Naive B cell (primary cell): Measurements from ENCODE around the gene FGF19. TPM values are rescaled to one million over a fixed set of nuclear protein-coding genes. Genes with fewer than 3 reads are reported as not detected.

ENCODE experiments used
- ATAC-seq, 2 donors: fragments of 150-1000 bp; cut with Tn5 transposase; 2 replicates each; pipeline ENCODE4 v1.10.0; 2021; ENCODE audit warnings: low read depth in 2 of 2, mild to moderate bottlenecking in 2 of 2, moderate library complexity in 2 of 2
- DNase-seq: peaks from one replicate; pipeline ENCODE4 v3.0.0; 2022
- H3K27ac Mint-ChIP-seq, 6 donors: one replicate each; pipeline ENCODE4 v1.8.0; 2020 to 2022; ENCODE audit warnings: mild to moderate bottlenecking in 6 of 6, mixed read lengths in 6 of 6, moderate library complexity in 5 of 6, inconsistent platforms in 2 of 6
- H3K27me3 Mint-ChIP-seq, 3 donors: one replicate each; pipeline ENCODE4 v1.8.0; 2021 to 2022; ENCODE audit warnings: mixed read lengths in 3 of 3, mild to moderate bottlenecking in 1 of 3
- H3K36me3 Mint-ChIP-seq, 2 donors: one replicate each; pipeline ENCODE4 v1.8.0; 2020 to 2022; ENCODE audit warnings: mixed read lengths in 2 of 2, inconsistent platforms in 1 of 2, mild to moderate bottlenecking in 1 of 2
- H3K4me1 Mint-ChIP-seq, 3 donors: one replicate each; pipeline ENCODE4 v1.8.0; 2020 to 2022; ENCODE audit warnings: mixed read lengths in 3 of 3, inconsistent platforms in 1 of 3, mild to moderate bottlenecking in 1 of 3, moderate library complexity in 1 of 3
- H3K4me3 Mint-ChIP-seq, 8 donors: one replicate each; pipeline ENCODE4 v1.8.0; 2020 to 2022; ENCODE audit warnings: mild to moderate bottlenecking in 8 of 8, mixed read lengths in 8 of 8, moderate library complexity in 8 of 8, inconsistent platforms in 2 of 8
- H3K9me3 Mint-ChIP-seq, 7 donors: one replicate each; pipeline ENCODE4 v1.8.0; 2020 to 2022; ENCODE audit warnings: mixed read lengths in 7 of 7, mild to moderate bottlenecking in 5 of 7, inconsistent platforms in 2 of 7, moderate library complexity in 1 of 7
- polyA plus RNA-seq, 6 donors: library from polyadenylated mRNA; unstranded; fragments of 300-500 nt; fragmentation: Illumina TruSeq; gene quantifications; one replicate each; pipeline ENCODE4 v1.2.3, GENCODE V29; 2021; ENCODE audit warnings: low read depth in 6 of 6

FGF19 gene
- polyA plus RNA-seq, 6 donors from 2014 or later: not detected

DNA sequence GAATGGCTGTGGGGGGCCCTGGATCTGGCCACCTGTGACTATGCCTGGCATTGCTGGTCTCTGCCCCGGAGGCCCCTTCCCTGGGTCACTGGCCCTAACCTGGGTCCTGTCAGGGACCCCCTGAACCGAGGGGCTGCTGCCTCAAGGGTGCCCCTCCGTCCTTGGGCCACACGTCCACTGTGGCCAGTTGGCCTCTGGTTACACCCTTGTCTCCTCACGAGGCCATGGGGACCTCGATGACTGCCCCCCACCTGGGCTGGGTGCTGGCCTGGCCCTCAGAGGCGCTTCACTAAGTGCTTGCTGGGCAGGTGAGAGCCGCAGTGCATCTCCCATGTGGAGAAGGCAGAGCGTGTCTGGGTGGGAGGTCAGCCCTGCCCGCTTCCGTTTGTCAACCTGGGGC, 27.3 kb upstream of the FGF19 start:
- Mint-ChIP-seq H3K27ac (no peak overlapping the region), H3K4me3 (no peak overlapping the region), H3K36me3 (peaks cover 0 to 10% of the 10 kb centered on the region in 2 donors), H3K4me1 (no peaks in the 10 kb centered on the region), H3K9me3 (peaks cover 8 to 20% (median 14%) of the 10 kb centered on the region in 7 donors), H3K27me3 (peaks cover 15 to 70% (median 62%) of the 10 kb centered on the region in 3 donors)
- ATAC-seq: no peak
- DNase-seq: no peak

DNA sequence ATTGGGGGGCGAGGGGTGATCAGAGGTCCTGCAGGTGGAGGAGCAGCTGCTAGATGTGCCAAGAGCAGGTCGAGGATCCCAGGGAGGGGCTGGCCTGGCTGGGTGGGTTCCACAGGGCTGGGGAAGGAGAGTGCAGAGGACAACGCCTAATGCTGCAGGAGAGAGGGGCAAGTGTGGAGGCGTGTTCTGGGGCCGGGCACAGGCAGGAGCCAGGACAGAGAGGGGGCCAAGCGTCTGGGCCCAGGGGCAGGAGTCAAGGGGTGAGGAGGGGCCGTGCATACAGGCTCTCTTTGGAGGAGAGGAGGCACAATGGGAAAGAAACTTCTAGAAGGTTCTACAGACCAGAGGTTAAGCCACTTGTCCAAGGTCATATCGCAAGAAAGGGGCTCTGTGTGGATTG, 26.7 kb upstream of the FGF19 start:
- DNase-seq (no peak), ATAC-seq (no peak)
- Mint-ChIP-seq H3K9me3 (peaks cover 8 to 20% (median 13%) of the 10 kb centered on the region in 7 donors), H3K36me3 (peaks cover 0 to 10% of the 10 kb centered on the region in 2 donors), H3K4me1 (no peaks in the 10 kb centered on the region), H3K4me3 (no peak overlapping the region), H3K27me3 (peaks cover 19 to 74% (median 66%) of the 10 kb centered on the region in 3 donors), H3K27ac (no peak overlapping the region)

DNA sequence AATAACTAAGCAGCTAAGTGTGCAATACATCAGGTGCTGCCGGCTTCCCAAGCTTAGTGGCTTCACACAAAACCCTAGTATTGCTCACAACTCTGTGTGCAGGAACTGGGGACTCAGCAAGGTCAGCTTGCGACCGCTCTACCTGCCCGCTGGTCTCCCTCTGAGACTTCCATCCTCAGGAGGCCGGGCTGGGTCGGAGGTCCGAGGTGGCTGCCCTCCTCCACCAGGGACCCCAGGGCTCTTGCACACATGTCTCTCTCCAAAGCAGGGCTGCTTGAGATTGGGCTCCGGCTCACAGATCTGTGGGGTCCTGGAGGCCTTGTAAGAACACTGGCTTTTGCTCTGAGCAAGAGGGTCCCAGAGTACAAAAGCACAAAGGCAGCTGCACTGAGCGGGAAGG, 25.4 kb upstream of the FGF19 start:
- H3K27me3 Mint-ChIP-seq: peaks cover 29 to 84% (median 74%) of the 10 kb centered on the region in 3 donors
- H3K36me3 Mint-ChIP-seq: peaks cover 0 to 10% of the 10 kb centered on the region in 2 donors
- H3K9me3 Mint-ChIP-seq: peaks cover under 1 to 15% (median 7%) of the 10 kb centered on the region in 7 donors
- DNase-seq: no peak
- no peak overlapping the region for H3K4me3 Mint-ChIP-seq
- ATAC-seq: no peak
- no peaks in the 10 kb centered on the region for H3K4me1 Mint-ChIP-seq
- H3K27ac Mint-ChIP-seq: no peak overlapping the region

DNA sequence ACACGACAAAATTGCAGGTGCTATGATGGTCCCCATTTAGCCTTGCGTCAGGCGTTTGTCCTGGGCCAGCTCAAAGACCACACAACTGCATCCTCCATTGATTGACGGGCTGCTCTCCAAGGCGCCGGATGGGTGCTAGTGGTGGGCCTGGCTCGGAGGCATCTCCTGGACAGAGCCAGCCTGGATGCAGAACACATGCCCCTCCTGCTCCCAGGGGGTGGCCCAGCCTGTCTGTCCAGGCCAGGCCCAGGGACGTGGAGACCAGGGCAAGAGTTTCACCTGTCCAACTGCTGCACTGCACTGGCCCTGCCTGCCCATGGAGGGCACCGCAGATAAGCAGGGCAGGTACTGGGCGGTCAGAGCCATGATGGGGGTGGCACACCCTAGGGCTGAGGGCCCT, 23.4 kb upstream of the FGF19 start:
- ATAC-seq: no peak
- no peak for DNase-seq
- Mint-ChIP-seq H3K4me1 (no peaks in the 10 kb centered on the region), H3K36me3 (peaks cover 0 to 10% of the 10 kb centered on the region in 2 donors), H3K9me3 (peaks cover 0 to 6% (median 0%) of the 10 kb centered on the region in 7 donors), H3K27me3 (peaks cover 40 to 83% (median 81%) of the 10 kb centered on the region in 3 donors), H3K27ac (no peak overlapping the region), H3K4me3 (no peak overlapping the region)

DNA sequence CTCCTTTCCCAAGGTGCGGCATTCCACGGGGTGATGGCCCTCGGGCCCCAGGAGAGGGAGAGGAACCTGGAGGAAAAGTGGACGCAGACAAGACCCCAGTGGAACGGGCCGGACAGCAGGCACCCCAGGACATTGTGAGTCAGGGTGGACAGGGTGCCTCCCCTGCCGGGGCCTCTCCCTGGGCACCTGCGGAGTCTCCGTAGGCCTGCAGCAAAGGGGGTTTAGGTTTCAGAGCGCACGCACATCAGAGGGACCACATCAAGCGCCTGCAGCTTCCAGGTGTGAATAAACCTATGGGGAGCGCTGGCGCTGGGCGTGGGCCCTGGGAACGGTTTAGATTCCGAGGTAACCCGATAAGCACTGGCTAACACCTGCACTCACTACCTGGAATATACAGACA, 22.7 kb upstream of the FGF19 start:
- Mint-ChIP-seq H3K4me3 (no peak overlapping the region), H3K4me1 (no peaks in the 10 kb centered on the region), H3K9me3 (peaks cover 0 to 6% (median 0%) of the 10 kb centered on the region in 7 donors), H3K27ac (no peak overlapping the region), H3K27me3 (peaks cover 46 to 83% (median 81%) of the 10 kb centered on the region in 3 donors), H3K36me3 (peaks cover 0 to 10% of the 10 kb centered on the region in 2 donors)
- DNase-seq (no peak), ATAC-seq (no peak)

DNA sequence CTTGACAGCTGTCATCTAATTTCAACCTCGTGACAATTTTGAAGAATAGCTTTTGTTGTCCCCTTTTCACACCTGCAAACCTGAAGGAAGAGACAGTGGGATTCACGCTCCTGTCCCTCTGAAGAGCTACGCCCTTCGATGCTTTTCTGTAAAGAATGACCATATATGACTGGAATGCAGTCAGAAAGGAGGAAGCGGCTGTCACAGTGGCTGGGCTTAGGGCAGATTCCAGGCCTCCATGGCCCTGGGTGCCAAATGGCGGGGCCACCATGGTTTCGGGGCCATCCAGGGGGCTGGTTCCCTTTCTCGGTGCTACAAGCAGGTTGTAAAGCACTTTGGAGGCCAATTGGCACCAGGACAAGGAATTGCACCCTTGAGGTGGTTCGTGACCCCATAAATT, 22.2 kb upstream of the FGF19 start:
- peak overlapping the region in 1 of 8 donors; percentile 56 for H3K4me3 Mint-ChIP-seq
- no peak for ATAC-seq
- peaks cover 49 to 85% (median 82%) of the 10 kb centered on the region in 3 donors for H3K27me3 Mint-ChIP-seq
- H3K27ac Mint-ChIP-seq: no peak overlapping the region
- no peak for DNase-seq
- H3K9me3 Mint-ChIP-seq: peaks cover 0 to 6% (median 0%) of the 10 kb centered on the region in 7 donors
- no peaks in the 10 kb centered on the region for H3K4me1 Mint-ChIP-seq
- peaks cover 0 to 10% of the 10 kb centered on the region in 2 donors for H3K36me3 Mint-ChIP-seq

DNA sequence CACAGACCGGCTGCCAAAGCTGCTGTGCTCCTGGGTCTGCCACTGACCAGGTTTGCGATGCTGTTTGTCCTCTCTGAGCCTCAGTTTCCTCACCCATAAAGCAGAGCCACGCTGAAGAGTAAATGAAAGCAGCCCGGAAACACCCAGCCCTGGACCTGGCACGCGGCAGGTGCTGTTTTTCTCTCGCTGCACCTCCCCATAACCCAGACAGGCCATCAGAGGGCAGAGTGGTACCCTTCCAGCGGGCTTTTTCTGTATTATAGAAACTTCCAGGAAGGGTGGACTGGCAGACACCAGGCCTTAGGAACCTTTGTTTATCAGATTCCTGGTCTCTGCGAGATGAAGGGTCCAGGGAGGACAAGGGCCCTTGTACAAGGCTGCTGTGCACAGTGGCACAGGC, 17.9 kb upstream of the FGF19 start:
- H3K4me3 Mint-ChIP-seq: no peak overlapping the region
- H3K27ac Mint-ChIP-seq: no peak overlapping the region
- ATAC-seq: no peak
- peaks cover 58 to 84% (median 75%) of the 10 kb centered on the region in 3 donors for H3K27me3 Mint-ChIP-seq
- peaks cover 0 to 9% (median 0%) of the 10 kb centered on the region in 7 donors for H3K9me3 Mint-ChIP-seq
- no peaks in the 10 kb centered on the region for H3K36me3 Mint-ChIP-seq
- peaks cover 0 to 8% (median 4%) of the 10 kb centered on the region in 3 donors for H3K4me1 Mint-ChIP-seq
- no peak for DNase-seq

DNA sequence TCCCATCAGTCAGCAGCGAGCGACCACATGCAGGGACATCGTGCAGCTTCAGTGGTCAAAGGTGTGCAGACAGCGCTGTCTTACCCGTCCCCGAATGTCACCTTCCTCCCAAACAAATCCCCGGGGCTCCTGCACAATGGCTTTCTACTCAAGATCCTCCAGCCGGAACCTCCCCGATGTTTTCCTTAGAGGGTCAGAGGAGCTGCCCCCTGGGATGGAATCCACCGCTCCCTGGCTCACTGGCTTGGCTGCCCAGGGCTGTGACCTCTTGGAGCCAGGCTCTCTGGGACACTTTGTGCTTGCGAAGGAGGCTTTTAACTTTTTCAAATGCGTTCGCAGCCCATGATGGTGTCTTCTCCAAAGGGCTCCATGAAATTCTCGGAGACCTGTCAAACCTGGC, 17.3 kb upstream of the FGF19 start:
- peaks cover 0 to 9% (median 0%) of the 10 kb centered on the region in 7 donors for H3K9me3 Mint-ChIP-seq
- ATAC-seq (no peak), DNase-seq (no peak)
- no peak overlapping the region for H3K4me3 Mint-ChIP-seq
- peaks cover 0 to 8% (median 4%) of the 10 kb centered on the region in 3 donors for H3K4me1 Mint-ChIP-seq
- no peak overlapping the region for H3K27ac Mint-ChIP-seq
- H3K36me3 Mint-ChIP-seq: no peaks in the 10 kb centered on the region
- H3K27me3 Mint-ChIP-seq: peaks cover 57 to 78% (median 70%) of the 10 kb centered on the region in 3 donors

DNA sequence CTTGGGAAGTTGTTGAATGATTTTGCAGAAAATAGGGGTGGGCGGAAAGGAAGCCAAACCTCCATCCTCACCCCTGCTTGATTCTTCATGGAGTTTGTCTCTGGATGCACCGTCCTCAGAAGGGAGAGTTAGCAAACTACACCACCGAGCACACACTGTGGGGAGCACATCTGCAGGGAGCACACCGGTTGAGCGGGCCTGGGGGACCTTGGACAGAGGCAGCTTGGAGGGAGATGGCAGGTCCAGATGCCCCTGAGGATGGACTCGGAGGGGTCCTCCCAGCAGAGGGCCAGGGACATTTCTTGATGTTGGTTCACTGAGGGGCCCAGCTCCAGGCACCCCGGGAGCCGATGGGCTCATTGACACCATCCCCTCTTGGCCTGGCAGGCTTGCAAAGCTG, 15.1 kb upstream of the FGF19 start:
- no peak overlapping the region for H3K4me3 Mint-ChIP-seq
- peaks cover 42 to 70% (median 66%) of the 10 kb centered on the region in 3 donors for H3K27me3 Mint-ChIP-seq
- ATAC-seq (no peak), DNase-seq (no peak)
- H3K4me1 Mint-ChIP-seq: peaks cover 0 to 8% (median 4%) of the 10 kb centered on the region in 3 donors
- no peak overlapping the region for H3K27ac Mint-ChIP-seq
- no peaks in the 10 kb centered on the region for H3K36me3 Mint-ChIP-seq
- H3K9me3 Mint-ChIP-seq: peaks cover 0 to 9% (median 0%) of the 10 kb centered on the region in 7 donors

DNA sequence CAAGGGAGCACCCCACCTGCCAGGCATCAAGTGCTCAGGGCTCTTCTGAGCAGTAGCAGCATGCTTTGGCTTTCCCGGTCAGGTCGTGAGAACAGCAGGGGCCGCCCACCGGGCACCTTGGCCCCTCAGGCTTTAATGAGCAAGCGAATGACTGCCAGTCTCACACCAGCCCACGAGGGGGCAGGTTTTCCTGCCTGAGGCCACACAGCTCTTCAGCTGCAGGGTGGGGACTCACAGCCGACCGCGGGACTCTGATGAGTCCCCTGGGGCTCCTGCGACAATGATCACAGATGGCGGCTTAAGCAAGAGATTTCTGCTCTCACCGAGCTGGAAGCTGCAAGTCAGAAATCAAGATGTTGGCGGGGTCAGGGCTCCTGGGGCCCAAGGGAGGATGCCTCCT, 14.3 kb upstream of the FGF19 start:
- Mint-ChIP-seq H3K4me3 (no peak overlapping the region), H3K4me1 (peaks cover 0 to 8% (median 4%) of the 10 kb centered on the region in 3 donors), H3K9me3 (peaks cover 0 to 9% (median 0%) of the 10 kb centered on the region in 7 donors), H3K36me3 (no peaks in the 10 kb centered on the region), H3K27me3 (peaks cover 42 to 65% (median 58%) of the 10 kb centered on the region in 3 donors), H3K27ac (no peak overlapping the region)
- ATAC-seq (peak; percentile 75 to 90), DNase-seq (peak; percentile 26)

DNA sequence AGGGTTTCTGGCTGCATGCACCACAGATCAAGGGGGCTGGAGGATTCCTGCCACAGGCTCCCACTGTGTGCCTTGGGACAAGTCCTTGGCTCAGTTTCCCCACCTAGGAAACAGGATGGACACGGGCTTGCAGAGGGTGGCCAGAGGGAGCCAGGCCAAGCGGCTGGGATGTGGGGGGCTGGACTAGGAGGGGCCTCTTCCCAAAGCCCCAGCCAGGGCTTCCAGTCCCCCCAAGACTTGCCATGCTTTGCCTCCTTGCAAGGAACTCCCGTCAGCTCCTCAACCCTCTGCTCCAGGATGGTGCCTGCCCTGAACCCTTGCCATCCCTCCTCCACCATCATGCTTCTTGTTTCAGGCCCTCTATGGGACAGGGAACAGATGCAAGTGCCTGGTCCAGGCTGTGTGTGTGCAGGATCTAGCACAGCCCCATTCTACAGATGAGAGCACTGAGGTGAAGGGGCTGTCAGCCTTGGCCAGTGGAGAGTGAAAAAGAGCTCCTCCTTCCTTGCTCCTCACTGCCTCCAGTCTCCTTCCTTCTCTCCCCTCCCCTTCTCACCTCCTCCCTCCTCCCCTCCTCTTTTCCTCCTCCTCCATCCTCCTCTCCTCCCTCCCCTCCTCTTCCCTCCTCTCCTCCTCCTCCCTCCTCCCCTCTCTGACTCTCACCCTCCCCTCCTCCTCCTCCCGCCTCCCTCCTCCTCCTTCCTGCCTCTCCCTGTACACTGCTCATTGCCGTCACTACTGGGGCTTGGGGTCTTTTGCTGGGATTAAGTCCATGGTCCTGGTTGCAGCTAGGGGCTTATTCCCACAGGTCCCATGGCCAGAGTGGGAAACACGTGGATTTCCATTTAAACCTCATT, 13.3 kb upstream of the FGF19 start:
- ATAC-seq (no peak), DNase-seq (no peak)
- H3K4me1 Mint-ChIP-seq: peaks cover 3 to 11% (median 6%) of the 10 kb centered on the region in 3 donors
- H3K4me3 Mint-ChIP-seq: no peak overlapping the region
- H3K27ac Mint-ChIP-seq: no peak overlapping the region
- peaks cover 38 to 64% (median 54%) of the 10 kb centered on the region in 3 donors for H3K27me3 Mint-ChIP-seq
- no peaks in the 10 kb centered on the region for H3K36me3 Mint-ChIP-seq
- peaks cover 0 to 12% (median 2%) of the 10 kb centered on the region in 7 donors for H3K9me3 Mint-ChIP-seq

DNA sequence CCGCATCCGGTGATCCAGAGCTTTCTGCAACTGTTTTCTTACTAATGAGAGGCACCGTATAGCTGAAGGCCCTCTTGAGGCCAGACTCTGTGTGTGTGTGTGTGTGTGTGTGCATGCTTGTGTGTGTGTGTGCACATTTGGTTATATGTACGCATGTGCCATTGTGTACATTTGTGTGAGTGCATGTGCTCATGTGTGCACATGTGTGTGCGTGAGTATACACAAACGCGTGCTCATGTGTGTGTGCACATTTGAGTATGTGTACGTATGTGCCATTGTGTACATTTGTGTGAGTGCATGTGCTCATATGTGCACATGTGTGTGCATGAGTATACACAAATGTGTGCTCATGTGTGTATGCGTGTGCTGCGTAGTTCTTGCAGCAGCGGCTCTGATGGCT, 12.3 kb upstream of the FGF19 start:
- peaks cover 13 to 21% (median 13%) of the 10 kb centered on the region in 3 donors for H3K4me1 Mint-ChIP-seq

DNA sequence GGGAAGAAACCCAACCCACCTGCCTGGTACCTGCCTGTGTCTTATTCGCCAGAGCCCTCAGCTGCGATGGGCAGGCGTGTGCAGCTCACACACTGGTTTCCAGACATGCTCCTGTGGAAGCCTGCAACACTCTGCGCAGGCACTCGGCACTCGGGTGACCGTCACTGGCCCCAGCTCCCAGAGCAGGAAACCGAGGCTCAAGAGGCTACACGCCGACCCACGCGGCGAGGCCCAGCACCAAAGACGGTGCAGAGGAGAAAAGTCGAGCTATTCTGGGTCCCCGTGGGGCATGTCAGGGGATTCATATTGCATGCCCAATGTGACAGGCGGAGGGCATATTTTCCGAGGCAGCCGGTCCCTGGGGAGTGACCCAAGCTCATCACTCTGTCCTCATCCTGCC, 11.6 kb upstream of the FGF19 start:
- peaks cover 13 to 23% (median 13%) of the 10 kb centered on the region in 3 donors for H3K4me1 Mint-ChIP-seq
- no peak overlapping the region for H3K4me3 Mint-ChIP-seq
- H3K27me3 Mint-ChIP-seq: peaks cover 27 to 65% (median 56%) of the 10 kb centered on the region in 3 donors
- DNase-seq (no peak), ATAC-seq (no peak)
- peaks cover 0 to 10% (median 4%) of the 10 kb centered on the region in 7 donors for H3K9me3 Mint-ChIP-seq
- H3K27ac Mint-ChIP-seq: no peak overlapping the region
- H3K36me3 Mint-ChIP-seq: no peaks in the 10 kb centered on the region

More for the DNA sequence above, 12.3 kb upstream of the FGF19 start:
- Mint-ChIP-seq H3K27ac (no peak overlapping the region), H3K9me3 (peaks cover 0 to 16% (median 4%) of the 10 kb centered on the region in 7 donors), H3K4me3 (no peak overlapping the region), H3K36me3 (no peaks in the 10 kb centered on the region), H3K27me3 (peaks cover 32 to 64% (median 51%) of the 10 kb centered on the region in 3 donors)
- no peak for ATAC-seq
- no peak for DNase-seq
